SK-N-SH treated with all-trans-retinoic acid at 6 μM for 48 hours (cell line): ENCODE results near the gene MICALL2.

Source experiments
- ATAC-seq: fragments of 200-7000 bp; cut with Tn5 transposase; 3 replicates; pipeline ENCODE4 v1.9.1; 2020; ENCODE audit warnings: mild to moderate bottlenecking, moderate library complexity
- ARNTL ChIP-seq: fragments of 450-650 bp; formaldehyde crosslinking; IDR thresholded peaks from 2 replicates; pipeline ENCODE4 v1.5.0; 2020; ENCODE audit warnings: low read depth, mild to moderate bottlenecking, moderate library complexity, borderline replicate concordance
- BACH2 ChIP-seq: fragments of 250-450 bp; sonication (Bioruptor Pico); IDR thresholded peaks from 2 replicates; pipeline ENCODE4 v1.9.0; 2021; ENCODE audit warnings: mild to moderate bottlenecking, borderline replicate concordance
- CSDC2 ChIP-seq: fragments of 250-450 bp; sonication (Bioruptor Pico); IDR thresholded peaks from 2 replicates; pipeline ENCODE4 v1.5.0; 2020; ENCODE audit warnings: mild to moderate bottlenecking, moderate library complexity
- ESRRG ChIP-seq: fragments of 250-450 bp; sonication (Bioruptor Pico); IDR thresholded peaks from 2 replicates; pipeline ENCODE4 v1.6.1; 2021; ENCODE audit warnings: mild to moderate bottlenecking
- GLIS3 ChIP-seq: fragments of 250-450 bp; sonication (Bioruptor Pico); IDR thresholded peaks from 2 replicates; pipeline ENCODE4 v1.5.0; 2020; ENCODE audit warnings: mild to moderate bottlenecking, moderate library complexity
- OSR1 ChIP-seq: fragments of 250-450 bp; sonication (Bioruptor Pico); IDR thresholded peaks from 2 replicates; pipeline ENCODE4 v1.8.0; 2022; ENCODE audit warnings: moderate library complexity, mild to moderate bottlenecking, inconsistent platforms
- RARB ChIP-seq: fragments of 250-450 bp; sonication (Bioruptor Pico); IDR thresholded peaks from 2 replicates; pipeline ENCODE4 v1.8.0; 2021; ENCODE audit warnings: mild to moderate bottlenecking, moderate library complexity
- SNAI2 ChIP-seq: fragments of 250-450 bp; sonication (Bioruptor Pico); IDR thresholded peaks from 2 replicates; pipeline ENCODE4 v1.5.0; 2020; ENCODE audit warnings: mild to moderate bottlenecking, moderate library complexity
- TCF4 ChIP-seq: fragments of 250-450 bp; sonication (Bioruptor Pico); IDR thresholded peaks from 2 replicates; pipeline ENCODE4 v1.8.0; 2021; ENCODE audit warnings: mild to moderate bottlenecking, moderate library complexity, borderline replicate concordance
- TOX ChIP-seq: fragments of 250-450 bp; sonication (Bioruptor Pico); IDR thresholded peaks from 2 replicates; pipeline ENCODE4 v1.8.0; 2021; ENCODE audit warnings: mild to moderate bottlenecking, moderate library complexity, borderline replicate concordance
- ZC3H10 ChIP-seq: fragments of 250-450 bp; sonication (Bioruptor Pico); IDR thresholded peaks from 2 replicates; pipeline ENCODE4 v1.5.1; 2021; ENCODE audit warnings: mild to moderate bottlenecking, moderate library complexity
- ZFP3 ChIP-seq: fragments of 250-450 bp; sonication (Bioruptor Pico); IDR thresholded peaks from 2 replicates; pipeline ENCODE4 v1.5.0; 2020; ENCODE audit warnings: mild to moderate bottlenecking, moderate library complexity
- ZNF565 ChIP-seq: fragments of 450-650 bp; formaldehyde crosslinking; conservative IDR thresholded peaks from 2 replicates; pipeline ENCODE4 v1.5.0; 2020; ENCODE audit warnings: low read depth, mild to moderate bottlenecking, moderate library complexity
- ZNF70 ChIP-seq: fragments of 450-650 bp; formaldehyde crosslinking; IDR thresholded peaks from 2 replicates; pipeline ENCODE4 v1.5.0; 2020; ENCODE audit warnings: mild to moderate bottlenecking, moderate library complexity
- ZNF8 ChIP-seq: fragments of 450-650 bp; formaldehyde crosslinking; IDR thresholded peaks from 2 replicates; pipeline ENCODE4 v1.5.0; 2020; ENCODE audit warnings: mild to moderate bottlenecking, moderate library complexity
- TF ChIP-seq, protein P1 (sequence below): fragments of 250-450 bp; sonication (Bioruptor Pico); IDR thresholded peaks from 2 replicates; pipeline ENCODE4 v1.5.1; 2021; ENCODE audit warnings: mild to moderate bottlenecking, moderate library complexity
- TF ChIP-seq, protein P2 (sequence below): fragments of 250-450 bp; sonication (Bioruptor Pico); IDR thresholded peaks from 2 replicates; pipeline ENCODE4 v1.5.1; 2020; ENCODE audit warnings: low read depth, mild to moderate bottlenecking, moderate library complexity
- TF ChIP-seq, protein P3 (sequence below): fragments of 250-450 bp; sonication (Bioruptor Pico); IDR thresholded peaks from 2 replicates; pipeline ENCODE4 v1.8.0; 2021; ENCODE audit warnings: low read depth, mild to moderate bottlenecking, moderate library complexity, borderline replicate concordance
- TF ChIP-seq, protein P4 (sequence below): fragments of 250-450 bp; sonication (Bioruptor Pico); IDR thresholded peaks from 2 replicates; pipeline ENCODE4 v1.5.0; 2020; ENCODE audit warnings: mild to moderate bottlenecking, moderate library complexity
- TF ChIP-seq, protein P5 (sequence below): fragments of 250-450 bp; sonication (Bioruptor Pico); IDR thresholded peaks from 2 replicates; pipeline ENCODE4 v1.8.0; 2020; ENCODE audit warnings: mild to moderate bottlenecking, moderate library complexity, borderline replicate concordance

MICALL2 gene

DNA sequence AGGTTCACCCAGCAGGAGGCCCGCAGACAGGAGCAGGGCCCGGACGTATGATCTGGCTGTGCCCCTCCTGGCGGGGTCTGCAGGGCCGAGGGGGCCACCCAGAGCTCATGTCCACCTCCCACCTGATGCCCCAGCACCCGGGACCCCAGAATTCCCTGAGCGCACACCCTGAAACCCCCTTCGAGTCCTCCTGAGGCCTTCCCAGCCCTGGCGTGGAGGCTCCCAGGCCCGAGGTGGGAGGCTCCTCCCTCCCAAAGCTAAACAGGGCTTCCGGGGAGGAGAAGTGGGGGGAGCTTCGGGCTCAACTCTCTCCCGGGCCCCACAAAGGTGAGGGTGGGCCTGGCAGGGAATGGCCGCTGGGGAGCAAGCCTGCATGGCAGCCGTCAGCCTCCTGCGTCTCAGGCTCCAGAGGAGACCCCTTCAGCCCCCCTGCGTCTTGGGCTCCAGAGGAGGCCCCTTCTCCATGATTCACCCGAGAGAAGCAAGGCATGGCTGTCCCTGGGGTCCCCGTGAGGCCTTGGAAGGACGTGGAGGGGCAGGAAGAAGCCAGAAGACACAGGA lies 30.2 kb downstream of the MICALL2 start:
- ATAC-seq, result no peak
- TF ChIP-seq CSDC2 (CRISPR knock-in tag) (no peak), ZNF70 (no peak), ESRRG (CRISPR knock-in tag) (no peak), OSR1 (CRISPR knock-in tag) (no peak), GLIS3 (CRISPR knock-in tag) (no peak), SNAI2 (CRISPR knock-in tag) (no peak), ZNF565 (CRISPR knock-in tag) (no peak), TCF4 (no peak), TOX (CRISPR knock-in tag) (no peak), ARNTL (CRISPR knock-in tag) (no peak), RARB (CRISPR knock-in tag) (no peak), ZNF8 (CRISPR knock-in tag) (no peak), ZFP3 (CRISPR knock-in tag) (no peak), ZC3H10 (no peak), BACH2 (CRISPR knock-in tag) (no peak)
- TF ChIP-seq, protein P1, sequence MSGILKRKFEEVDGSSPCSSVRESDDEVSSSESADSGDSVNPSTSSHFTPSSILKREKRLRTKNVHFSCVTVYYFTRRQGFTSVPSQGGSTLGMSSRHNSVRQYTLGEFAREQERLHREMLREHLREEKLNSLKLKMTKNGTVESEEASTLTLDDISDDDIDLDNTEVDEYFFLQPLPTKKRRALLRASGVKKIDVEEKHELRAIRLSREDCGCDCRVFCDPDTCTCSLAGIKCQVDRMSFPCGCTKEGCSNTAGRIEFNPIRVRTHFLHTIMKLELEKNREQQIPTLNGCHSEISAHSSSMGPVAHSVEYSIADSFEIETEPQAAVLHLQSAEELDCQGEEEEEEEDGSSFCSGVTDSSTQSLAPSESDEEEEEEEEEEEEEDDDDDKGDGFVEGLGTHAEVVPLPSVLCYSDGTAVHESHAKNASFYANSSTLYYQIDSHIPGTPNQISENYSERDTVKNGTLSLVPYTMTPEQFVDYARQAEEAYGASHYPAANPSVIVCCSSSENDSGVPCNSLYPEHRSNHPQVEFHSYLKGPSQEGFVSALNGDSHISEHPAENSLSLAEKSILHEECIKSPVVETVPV, result no peak
- TF ChIP-seq, protein P2, sequence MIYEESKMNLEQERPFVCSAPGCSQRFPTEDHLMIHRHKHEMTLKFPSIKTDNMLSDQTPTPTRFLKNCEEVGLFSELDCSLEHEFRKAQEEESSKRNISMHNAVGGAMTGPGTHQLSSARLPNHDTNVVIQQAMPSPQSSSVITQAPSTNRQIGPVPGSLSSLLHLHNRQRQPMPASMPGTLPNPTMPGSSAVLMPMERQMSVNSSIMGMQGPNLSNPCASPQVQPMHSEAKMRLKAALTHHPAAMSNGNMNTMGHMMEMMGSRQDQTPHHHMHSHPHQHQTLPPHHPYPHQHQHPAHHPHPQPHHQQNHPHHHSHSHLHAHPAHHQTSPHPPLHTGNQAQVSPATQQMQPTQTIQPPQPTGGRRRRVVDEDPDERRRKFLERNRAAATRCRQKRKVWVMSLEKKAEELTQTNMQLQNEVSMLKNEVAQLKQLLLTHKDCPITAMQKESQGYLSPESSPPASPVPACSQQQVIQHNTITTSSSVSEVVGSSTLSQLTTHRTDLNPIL, result no peak
- TF ChIP-seq, protein P3, sequence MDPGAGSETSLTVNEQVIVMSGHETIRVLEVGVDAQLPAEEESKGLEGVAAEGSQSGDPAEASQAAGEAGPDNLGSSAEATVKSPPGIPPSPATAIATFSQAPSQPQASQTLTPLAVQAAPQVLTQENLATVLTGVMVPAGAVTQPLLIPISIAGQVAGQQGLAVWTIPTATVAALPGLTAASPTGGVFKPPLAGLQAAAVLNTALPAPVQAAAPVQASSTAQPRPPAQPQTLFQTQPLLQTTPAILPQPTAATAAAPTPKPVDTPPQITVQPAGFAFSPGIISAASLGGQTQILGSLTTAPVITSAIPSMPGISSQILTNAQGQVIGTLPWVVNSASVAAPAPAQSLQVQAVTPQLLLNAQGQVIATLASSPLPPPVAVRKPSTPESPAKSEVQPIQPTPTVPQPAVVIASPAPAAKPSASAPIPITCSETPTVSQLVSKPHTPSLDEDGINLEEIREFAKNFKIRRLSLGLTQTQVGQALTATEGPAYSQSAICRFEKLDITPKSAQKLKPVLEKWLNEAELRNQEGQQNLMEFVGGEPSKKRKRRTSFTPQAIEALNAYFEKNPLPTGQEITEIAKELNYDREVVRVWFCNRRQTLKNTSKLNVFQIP (CRISPR knock-in tag), result no peak
- TF ChIP-seq, protein P4, sequence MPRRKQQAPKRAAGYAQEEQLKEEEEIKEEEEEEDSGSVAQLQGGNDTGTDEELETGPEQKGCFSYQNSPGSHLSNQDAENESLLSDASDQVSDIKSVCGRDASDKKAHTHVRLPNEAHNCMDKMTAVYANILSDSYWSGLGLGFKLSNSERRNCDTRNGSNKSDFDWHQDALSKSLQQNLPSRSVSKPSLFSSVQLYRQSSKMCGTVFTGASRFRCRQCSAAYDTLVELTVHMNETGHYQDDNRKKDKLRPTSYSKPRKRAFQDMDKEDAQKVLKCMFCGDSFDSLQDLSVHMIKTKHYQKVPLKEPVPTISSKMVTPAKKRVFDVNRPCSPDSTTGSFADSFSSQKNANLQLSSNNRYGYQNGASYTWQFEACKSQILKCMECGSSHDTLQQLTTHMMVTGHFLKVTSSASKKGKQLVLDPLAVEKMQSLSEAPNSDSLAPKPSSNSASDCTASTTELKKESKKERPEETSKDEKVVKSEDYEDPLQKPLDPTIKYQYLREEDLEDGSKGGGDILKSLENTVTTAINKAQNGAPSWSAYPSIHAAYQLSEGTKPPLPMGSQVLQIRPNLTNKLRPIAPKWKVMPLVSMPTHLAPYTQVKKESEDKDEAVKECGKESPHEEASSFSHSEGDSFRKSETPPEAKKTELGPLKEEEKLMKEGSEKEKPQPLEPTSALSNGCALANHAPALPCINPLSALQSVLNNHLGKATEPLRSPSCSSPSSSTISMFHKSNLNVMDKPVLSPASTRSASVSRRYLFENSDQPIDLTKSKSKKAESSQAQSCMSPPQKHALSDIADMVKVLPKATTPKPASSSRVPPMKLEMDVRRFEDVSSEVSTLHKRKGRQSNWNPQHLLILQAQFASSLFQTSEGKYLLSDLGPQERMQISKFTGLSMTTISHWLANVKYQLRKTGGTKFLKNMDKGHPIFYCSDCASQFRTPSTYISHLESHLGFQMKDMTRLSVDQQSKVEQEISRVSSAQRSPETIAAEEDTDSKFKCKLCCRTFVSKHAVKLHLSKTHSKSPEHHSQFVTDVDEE (CRISPR knock-in tag), result no peak

DNA sequence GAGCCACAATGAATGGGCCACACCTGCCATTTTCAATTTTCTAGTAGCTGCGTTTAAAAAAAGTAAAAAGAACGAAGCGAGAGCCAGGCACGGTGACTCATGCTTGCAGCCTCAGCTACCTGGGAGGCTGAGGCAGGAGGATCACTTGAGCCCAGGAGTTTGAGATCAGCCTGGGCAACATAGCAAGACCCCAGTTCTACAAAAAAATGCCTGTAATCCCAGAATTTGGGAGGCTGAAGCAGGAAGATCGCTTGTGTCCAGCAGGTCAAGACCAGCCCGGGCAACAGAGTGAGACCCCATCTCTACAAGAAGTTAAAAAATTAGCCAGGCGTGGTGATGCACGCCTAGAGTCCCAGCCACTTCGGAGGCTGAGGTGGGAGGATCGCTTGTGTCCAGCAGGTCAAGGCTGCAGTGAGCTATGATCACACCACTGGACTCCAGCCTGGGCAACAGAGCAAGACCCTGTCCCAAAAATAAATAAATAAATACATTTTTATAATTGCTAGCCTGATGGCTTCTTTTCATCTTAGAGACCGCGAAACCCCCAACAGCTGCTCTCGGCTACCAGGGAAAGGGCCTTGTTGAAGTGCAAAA lies 32.1 kb downstream of the MICALL2 start:
- TF ChIP-seq, protein P3 (CRISPR knock-in tag), result no peak
- TF ChIP-seq GLIS3 (CRISPR knock-in tag), result no peak
- TF ChIP-seq, protein P1, result no peak
- TF ChIP-seq, all 23 proteins: peak for 0
- ATAC-seq, result no peak

DNA sequence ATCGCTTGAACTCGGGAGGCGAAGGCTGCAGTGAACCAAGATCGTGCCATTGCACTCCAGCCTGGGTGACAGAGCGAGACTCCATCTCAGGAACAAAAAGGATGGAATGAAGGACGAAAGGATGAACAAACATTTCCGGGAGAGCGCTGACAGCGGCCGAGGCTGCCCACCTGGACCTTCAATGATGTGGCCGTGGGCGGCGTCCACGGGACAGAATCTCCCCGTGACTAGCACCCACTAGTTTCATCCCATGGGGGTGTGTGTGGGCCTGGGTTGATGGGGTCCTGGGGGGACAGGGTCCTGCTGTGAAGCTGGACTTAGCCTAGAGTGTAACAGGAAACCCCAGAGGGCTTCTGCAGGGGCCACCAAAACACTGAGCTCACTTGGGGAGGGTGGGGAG lies 32.8 kb downstream of the MICALL2 start:
- no peak for ATAC-seq
- TF ChIP-seq ESRRG (CRISPR knock-in tag) (no peak), ZNF565 (CRISPR knock-in tag) (no peak), ZC3H10 (no peak), CSDC2 (CRISPR knock-in tag) (no peak), TOX (CRISPR knock-in tag) (no peak), ARNTL (CRISPR knock-in tag) (no peak)
- TF ChIP-seq, protein P5, sequence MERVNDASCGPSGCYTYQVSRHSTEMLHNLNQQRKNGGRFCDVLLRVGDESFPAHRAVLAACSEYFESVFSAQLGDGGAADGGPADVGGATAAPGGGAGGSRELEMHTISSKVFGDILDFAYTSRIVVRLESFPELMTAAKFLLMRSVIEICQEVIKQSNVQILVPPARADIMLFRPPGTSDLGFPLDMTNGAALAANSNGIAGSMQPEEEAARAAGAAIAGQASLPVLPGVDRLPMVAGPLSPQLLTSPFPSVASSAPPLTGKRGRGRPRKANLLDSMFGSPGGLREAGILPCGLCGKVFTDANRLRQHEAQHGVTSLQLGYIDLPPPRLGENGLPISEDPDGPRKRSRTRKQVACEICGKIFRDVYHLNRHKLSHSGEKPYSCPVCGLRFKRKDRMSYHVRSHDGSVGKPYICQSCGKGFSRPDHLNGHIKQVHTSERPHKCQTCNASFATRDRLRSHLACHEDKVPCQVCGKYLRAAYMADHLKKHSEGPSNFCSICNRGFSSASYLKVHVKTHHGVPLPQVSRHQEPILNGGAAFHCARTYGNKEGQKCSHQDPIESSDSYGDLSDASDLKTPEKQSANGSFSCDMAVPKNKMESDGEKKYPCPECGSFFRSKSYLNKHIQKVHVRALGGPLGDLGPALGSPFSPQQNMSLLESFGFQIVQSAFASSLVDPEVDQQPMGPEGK (CRISPR knock-in tag), result no peak
- TF ChIP-seq, protein P2, result no peak
